T-helper 22 cell (primary cell): ENCODE measurements around the gene PADI2.
A peak's percentile ranks its signal among the peaks of the same experiment; 100 is the strongest.

Source experiments
- DNase-seq: peaks from one replicate; pipeline ENCODE4 v3.0.0-alpha.2; 2020; ENCODE audit warnings: low read depth

The PADI2 gene

DNA sequence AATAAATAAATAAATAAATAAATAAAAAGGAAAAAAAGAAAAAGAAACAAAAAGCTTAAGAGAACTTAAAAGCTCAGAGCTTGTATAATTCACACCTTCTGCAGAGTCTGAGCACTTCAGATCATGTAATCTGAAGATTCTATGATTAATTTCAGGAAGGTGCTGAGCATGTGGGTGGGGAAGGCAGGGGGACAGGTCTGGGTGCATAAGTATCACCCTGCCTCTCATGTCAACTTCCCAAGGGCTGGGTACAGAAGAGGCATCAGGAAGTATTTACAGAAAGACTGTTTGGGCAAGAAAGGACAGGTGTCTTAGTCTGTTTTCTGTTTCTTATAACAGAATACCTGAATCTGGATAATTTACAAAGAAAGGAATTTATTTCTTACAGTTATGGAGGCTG is 20.4 kb upstream of the PADI2 start:
- no peak for DNase-seq

DNA sequence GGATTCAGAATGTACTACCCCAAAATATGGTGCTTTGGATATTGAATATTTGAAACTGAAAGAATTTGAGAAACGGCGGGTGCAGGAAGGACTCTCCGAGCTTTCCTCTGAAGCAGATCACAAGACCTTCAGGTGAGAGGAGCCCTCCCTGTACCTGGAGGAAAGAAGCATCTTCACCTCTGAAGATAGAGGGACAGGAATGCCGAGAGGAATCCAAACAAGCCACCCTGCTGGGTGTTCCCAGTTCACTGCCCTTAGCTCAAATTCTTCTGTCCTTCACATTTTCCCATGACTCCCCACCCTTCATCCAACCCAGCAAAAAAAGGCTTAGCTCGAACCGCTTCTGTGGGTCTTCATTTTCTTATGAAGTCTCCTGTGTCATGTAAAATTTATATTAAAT is 18.2 kb upstream of the PADI2 start:
- DNase-seq: no peak

DNA sequence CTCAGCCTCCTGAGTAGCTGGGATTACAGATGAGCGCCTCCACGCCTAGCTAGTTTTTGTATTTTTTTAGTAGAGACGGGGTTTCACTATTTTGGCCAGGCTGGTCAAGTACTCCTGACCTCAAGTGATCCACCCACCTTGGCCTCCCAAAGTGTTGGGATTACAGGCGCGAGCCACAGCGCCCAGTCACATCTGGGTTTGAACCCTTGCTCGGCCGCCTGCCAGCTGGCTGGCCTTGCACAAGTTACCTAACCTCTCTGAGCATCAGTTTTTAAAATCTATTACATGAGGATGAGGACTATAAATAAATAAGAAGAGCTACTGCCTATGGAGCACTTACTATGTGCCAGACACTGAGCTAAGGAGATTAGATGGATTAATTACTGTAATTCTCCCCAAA is 17.7 kb upstream of the PADI2 start:
- no peak for DNase-seq

DNA sequence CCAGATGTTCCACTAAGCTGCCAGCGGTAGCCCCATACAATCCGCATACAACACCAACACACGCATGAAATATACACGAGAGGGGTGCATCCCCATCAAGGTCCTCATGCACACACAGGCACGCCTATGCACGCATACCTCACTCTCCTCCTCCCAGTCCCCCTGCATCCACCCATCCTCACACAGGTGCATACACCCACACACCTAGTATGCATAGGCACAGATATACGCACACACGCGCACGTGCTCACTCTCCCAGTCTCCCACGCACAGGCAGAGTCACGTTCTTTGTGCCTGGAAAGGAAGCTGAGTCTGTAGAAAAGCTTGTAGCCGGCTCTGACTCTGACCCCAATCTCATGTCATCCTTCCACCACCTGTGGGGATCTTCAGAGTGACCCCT is 16.9 kb upstream of the PADI2 start:
- no peak for DNase-seq

DNA sequence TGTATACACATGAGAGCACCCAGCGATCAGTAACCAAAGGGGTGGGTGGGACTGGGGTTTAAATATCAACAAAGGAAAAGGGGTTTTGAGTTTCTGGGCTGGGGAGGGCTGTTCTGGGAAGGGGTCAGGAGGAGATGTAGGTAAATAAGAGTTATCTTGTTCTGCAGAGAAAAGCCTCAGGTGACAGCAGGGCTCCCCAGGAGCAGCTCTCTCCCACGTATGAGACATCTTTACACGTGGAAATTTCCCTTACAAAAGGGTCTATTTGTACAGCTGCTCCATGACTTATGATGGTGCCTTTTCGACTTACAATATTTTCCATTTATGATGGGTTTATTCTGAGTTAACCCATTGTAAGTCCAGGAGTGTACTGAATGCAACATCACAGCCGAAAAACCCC is 16.3 kb upstream of the PADI2 start:
- no peak for DNase-seq

DNA sequence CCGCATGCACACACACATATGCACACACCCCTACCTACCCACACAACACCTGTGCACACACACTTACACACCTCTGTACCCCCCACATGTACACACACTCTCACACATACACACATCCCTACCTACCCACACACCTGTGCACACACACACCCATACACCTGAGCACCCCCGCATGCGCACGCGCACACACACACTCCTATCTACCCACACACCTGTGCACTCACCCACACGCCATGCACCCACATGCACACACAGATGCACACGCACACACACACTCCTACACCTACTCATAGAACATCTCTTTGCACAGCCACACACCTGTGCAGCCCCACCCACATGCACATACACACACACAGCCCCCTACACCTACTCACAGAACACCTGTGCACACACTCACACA is 15.5 kb upstream of the PADI2 start:
- no peak for DNase-seq

DNA sequence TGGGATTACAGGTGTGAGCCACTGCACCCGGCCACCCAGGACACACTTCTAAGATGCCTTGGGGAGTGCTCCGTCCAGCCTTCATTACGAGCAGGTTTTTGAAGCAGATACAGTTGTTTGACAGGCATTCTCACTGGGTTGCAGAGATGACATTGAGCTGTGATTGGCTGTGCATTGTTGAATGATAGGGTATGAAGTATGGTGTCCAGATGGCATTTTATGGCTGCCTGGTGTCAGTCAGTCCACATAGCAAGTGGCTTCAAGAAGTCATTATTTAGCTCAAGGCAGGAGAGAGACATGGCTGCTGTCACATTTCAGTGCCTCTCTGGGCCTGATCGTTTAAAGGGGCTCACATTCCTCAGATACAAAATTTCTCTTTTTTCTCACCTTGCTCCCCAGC is 14.8 kb upstream of the PADI2 start:
- no peak for DNase-seq

DNA sequence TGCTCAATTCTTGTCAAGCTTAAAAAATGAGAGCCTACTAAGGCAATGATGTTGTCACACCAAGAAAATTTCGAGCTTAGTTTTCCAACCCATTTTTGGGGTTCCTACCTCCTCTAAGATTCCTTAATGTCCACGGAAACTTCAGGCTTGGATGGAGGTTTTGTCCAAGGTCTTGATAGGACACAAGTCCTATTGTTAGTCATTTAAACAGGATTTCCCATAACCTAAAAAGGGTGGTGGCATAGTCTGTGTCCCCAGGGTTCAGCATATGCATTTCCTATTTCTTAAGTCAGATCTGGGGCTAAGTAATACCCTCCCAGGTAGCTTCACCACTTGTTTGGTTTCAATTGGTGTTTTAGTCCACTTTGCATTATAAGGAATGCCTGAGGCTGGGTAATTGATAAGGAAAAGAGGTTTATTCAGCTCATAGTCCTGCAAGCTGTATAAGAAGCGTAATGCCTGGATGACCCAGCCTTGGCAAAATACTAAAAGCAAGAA is 10.9 kb upstream of the PADI2 start:
- no peak for DNase-seq

DNA sequence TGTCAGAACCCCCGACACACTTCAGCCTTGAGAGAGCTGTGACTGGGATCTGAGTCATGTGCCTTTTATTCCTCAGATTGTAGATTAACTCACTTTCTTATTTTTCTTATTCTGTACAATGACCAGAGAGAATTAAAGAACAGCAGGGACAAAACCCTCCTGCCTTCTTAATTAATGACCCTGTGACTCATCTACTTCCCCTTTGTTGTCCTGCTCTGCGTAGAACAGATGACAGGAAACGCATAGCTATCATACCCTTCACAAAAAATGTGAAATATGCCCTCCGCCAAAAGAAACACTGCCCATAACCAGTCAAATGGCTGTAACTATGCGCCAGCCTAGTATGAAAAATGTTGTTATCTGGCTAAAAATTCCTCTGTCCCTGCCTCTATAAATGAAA is 9.1 kb upstream of the PADI2 start:
- DNase-seq: no peak

DNA sequence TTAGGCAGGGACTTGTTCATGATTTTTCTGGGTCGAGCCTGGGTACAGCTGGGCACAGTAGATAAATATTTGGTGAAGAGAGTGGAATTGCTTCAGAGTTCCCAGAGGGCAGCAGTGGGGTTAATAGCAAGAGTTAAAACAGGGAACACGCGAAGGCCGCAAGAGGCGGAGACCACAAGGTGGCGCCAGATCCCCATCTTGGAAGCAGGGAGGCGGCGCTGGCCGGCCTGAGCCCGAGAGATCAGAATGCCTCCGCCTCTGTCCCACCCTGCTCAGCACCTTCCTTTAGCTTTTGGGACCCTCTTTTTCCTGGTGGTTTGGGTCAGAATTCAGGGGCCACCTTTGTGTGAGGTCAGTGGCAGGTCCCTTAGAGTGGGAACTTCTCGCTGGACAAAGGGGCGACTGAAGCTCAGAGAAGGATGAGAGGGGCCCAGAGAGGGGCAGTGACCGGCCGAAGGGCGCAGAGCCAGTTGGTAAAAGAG is 6.5 kb upstream of the PADI2 start:
- peak; percentile 40 for DNase-seq

DNA sequence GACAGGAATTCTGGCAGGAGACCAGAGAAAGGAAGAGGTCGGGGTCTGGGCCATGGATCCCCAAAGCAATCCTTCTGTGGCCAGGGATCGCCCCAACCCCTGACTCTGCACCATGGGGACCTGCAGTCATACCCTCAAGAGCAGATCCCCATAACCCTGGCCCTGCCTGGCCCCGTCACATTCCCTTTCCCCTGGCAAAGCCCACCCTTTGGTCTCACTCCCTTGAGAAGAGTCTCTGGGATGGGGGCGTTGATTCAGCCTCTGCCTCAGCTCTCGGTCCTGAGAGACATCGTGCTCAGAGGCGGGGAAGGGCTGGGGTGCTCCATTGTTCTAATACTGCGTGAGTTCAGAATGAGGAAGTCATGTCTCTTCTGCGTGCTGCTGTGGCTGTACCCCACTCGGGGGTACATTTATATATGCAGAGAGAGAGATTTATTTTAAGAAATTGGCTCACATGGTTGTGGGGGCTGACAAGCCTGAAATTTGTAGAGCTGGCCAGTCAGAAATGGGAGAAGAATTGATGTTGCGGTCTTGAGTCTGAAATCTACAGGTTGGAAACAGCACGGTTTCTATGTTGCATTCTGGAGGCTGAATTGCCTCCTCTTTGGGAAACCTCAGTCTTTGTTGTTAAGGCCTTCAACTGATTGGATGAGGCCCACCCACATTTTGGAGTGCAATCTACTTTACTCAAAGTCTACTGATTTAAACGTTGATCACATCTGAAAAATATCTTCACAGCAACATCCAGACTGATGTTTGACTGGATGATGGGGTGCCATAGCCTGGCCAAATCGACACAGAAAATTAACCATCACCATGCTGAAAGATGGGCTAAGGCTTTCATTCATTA is 4.2 kb upstream of the PADI2 start:
- DNase-seq: no peak

DNA sequence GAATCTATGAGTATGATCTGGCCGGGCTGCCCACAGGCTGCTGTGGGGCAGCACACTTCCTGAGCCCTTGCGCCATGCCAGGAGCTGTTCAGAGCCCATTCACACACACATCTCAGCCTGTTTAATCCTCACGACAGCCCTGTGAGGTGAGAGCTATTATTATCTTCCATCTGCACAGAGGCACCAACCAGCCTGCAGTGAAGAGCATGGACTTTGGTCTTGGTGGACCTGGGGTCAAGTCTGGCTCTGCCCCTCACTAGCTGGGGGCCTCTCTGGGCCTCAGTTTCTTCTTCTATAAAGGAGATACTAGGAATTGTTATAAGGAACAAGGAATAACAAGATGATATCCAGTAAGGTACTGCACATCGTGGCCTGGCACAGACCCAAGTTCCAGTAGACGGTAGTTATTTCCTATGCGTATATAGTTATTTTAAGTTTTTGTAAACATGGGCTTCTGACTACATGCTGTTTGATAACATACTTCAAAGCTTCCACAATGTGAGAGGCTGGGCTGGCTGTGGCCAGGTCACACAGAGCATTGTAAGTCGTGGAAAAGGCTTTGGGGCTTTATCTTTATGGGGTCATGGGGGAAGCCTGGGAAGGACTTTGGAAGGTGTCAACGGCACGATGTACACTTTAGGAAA is 3.4 kb upstream of the PADI2 start:
- no peak for DNase-seq

DNA sequence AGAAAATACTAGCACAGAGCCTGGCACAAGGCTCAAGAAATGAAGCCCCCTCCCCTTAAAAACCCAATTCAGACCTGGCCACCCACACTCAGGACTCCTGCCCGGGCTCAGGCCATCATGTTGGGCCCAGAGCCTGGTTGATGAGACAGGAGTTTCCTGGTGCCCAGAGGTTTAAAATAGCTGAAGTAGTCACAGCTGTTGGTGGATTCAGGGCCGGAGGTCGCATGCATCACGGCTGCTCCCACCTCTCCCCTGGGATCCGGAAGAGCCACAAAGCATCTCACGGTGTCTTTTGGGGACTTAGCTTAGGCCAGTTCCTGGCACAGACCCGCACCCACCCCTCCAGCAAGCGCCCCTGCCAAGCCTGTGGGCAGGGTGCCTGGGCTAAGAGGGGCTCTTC is 2.6 kb upstream of the PADI2 start:
- no peak for DNase-seq

DNA sequence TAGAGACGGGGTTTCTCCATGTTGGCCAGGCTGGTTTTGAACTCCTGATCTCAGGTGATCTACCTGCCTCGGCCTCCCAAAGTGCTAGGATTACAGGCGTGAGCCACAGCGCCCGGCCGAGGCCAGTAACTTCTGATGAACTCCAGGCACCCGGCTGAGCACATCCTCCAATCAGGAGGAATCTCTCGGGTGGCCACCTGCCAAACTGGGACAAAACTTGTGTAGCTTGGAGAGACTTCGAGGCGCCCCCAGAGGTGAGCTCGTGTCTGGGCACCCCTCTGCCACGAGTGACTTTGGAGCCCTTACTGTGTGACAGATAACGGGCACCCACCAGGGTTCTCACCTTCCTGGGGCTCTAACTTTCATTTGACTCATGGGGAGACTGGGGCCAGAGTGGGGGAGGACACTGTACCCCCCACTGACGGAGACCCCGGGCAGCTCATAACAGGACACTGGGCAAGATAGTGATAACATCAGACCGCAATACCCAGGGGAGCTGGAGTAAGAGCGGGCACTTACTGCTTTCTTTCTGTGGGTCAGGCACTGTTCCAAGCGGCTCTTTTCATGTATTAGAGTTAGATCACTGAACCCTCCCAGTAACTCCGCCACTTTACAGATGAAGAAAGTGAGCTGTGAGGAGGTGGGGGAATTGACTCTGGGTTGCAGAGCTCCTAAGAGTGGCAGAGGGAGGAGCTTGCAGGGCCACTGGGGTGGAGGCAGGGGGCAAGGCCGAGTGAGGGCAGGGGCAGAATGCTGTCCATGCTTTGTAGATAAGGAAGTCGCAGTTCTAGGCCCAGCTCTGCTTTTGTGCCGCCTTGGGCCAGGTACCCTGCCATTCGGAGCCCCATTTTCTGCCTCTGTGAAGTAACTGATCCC is 1.9 kb upstream of the PADI2 start:
- no peak for DNase-seq

DNA sequence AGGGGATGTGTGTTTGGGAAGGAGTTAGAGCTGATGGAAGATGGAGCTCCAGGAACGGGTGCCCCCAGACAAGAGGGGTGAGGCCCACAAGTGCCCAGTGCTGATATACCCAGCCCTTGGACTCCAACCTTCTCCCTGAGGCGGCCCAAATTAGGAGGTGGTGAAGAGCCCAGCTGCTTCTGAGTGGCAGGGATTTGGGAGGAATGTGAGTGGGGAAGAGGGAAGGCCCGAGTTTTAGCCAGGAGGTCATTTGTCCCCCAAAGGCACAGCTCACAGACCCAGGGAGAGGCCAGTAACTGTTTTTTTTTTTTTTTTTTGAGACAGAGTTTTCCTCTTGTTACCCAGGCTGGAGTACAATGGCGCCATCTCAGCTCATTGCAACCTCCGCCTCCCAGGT is 1.2 kb upstream of the PADI2 start:
- DNase-seq: no peak

DNA sequence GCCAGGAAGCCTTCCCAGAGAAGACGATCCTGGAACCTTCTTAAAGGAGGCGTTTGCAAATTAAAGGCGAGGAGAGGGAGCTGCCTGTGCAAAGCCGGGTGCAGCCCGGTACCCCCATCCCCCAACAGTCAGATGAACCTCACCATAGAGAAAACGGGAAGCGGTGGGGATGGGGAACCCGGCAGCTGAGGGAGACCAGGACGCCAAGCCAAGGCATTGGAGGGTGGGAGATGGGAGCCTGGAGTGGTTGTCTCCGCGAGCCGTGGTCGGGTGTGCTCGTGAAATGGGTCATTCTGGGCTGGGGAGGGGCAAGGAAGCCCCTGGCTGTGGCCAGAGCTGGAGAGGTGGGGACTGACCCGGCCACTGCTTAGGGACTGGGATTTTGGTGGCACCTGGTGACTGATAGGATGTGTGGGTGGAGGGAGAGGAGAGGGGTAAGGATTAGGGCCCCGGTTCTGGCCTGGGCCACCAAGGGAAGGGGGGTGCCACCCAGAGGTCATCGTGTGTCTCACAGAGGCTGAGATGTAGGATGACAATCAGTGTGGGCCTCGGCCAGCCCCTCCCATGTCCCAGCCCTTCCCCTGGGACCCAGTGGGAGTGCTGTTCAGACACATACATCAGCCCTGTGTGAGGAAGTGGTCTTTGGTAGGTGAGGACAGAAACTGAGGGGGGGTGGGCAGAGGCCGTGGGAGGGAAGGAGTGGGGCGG is 676 bp upstream of the PADI2 start:
- no peak for DNase-seq

DNA sequence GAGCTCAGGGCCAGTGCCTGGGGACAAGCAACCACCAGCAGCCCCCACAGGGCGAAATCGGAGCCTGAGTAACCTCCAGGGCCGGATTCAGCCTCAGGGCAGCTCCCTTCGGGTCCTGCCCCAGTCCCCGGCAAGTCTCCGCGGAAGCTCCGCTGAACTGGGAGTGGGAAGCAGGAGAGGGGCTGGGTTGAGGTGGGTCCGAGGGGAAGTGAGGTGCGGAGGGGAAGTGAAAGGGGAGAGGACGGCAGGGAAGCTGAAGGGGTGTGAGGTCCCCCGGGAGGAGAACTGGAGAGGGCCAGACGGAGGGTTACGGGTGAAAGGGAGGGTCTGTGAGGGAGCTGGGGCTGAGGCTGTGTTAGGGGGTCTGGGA is 560 bp downstream of the PADI2 start:
- DNase-seq: no peak

DNA sequence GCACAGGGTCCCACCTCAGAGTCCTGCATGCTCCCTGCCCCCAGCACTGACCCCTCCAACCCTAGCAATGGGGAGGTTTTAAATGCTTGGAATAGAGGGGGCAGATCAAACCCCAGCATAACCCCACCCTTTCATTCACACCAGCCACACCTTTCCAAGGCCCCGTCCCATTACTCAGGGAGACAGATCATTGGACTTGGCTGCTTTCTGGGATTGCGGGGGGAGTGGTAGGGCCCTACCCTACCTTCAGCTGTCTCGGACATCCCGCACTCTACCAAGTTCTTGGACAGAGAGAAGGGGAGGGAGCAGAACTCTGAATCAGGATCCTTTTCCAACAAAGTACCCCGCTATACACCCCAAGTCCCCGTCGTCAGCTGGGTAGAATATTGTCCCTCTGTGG is 983 bp downstream of the PADI2 start:
- DNase-seq: no peak

DNA sequence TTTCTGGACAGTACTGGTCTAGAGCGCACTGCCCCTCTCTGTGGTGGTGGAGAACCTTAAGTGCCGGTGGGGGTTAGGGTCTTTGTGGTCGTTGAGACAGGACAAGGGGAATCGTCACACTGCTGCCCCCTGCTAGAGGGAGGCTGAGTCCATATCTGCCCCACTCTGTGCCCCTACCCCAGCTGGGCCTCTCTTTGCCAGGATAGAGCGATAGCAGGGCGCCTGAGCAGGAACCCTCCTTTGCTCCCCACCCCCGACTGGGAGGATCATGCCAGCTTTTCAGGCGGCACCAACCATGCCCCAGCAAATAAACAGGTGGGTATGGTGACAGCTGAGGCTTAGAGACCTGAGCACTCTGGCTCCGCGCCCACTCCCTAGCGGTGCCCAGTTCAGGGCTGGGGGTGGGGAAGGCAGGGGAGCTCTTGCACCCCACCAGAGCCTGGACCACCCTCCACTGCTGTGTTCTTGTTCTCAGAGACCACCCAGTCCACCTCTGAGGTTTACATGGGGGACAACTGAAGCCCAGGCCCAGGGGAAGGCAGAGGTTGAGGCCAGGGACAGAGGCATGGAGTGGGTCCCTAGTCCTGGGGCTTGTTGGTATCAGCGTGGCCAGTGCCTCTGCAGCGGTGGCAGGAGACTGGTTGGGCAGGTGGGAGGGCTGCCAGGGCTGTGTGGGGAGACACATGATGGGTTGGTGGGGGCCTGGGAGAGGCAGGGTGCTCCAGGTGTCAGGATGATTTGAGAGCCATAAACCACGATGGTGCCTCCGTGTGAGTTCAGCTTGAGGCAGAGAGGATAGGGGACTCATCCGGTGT is 1.6 kb downstream of the PADI2 start:
- no peak for DNase-seq

DNA sequence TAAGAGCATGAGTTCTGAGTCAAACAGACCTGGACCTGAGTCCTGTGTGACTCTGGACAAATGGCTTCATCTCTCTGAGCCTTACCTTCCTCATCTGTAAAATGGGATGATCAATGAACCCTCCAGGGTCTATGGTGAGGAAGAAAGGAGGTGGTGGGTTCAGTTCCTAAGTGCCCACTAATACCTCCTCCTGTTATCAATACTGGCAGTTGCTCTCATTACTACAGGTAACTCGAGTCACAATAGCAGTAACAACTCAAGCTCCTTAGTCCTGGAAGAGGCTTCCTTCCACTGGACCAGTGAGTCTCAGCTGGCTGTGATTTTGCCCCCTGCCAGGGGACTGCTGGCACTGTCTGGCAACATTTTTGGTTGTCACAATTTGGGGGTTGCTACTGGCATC is 2.6 kb downstream of the PADI2 start:
- DNase-seq: no peak

DNA sequence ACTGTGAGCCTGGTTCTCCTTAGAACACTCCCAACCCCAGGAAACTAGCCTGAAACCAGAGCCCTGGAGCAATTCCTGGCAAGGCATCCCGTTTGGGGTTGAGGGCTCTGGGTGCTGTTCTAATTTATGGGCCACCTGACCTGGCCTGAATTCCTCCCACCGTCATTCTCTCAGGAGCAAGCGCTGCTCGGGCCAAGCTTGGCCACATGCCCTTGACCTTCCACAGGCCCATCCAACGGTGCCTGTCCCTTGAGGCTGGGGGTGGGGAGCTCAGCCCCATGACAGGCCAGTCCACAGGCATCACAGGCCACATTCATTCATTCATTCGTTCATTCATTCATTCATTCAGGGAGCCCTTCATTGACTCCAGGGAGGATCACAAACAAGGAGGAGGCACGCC is 5.3 kb downstream of the PADI2 start:
- no peak for DNase-seq
